ENCODE results near the gene SEC14L3.

- TF ChIP-seq CTCF (IDR thresholded peaks at IDR 0.05) = no peak
- TF ChIP-seq POLR2A (IDR thresholded peaks at IDR 0.05) = no peak
Observed at GRCh38 chr22:30413001-30413400, 58.8 kb downstream of the SEC14L3 start.
